Right forelimb (tissue), 1 donor: Measurements from ENCODE around the gene NOXA1.

ENCODE experiments used
- DNase-seq: peaks from one replicate; pipeline ENCODE4 v3.0.0-alpha.2; 2018

The NOXA1 gene

DNA sequence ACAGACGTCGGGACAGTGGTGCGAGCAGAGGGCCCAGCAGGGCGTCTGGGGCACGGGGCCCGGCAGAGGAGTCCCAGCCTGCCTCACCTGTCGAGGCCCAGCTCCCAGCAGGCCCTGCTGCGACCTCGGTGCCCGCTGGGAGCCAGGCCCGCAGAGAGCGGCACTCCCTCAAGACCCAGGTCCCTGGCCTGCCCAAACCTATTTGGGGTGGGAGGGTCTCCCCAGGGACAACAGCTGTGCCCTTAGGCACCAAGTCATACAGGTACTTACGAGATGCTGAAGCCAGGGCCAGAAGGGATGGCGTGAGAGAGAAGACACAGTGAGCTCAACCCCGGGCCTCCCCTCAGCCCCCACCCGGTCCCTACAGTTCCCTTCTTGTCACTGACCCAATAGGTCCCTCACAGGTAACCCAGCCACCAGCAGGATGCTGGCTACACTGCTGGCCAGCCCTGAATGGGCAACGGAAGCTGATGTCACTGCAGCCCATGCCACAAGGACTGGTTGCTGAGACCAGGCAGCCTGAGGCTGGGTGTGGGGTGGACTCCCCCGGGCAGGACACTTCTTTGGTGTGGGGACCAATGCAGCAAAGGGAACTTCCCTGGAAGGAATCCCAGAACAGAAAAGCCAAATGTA lies 32.3 kb downstream of the NOXA1 start:
- peak; percentile 41 for DNase-seq

DNA sequence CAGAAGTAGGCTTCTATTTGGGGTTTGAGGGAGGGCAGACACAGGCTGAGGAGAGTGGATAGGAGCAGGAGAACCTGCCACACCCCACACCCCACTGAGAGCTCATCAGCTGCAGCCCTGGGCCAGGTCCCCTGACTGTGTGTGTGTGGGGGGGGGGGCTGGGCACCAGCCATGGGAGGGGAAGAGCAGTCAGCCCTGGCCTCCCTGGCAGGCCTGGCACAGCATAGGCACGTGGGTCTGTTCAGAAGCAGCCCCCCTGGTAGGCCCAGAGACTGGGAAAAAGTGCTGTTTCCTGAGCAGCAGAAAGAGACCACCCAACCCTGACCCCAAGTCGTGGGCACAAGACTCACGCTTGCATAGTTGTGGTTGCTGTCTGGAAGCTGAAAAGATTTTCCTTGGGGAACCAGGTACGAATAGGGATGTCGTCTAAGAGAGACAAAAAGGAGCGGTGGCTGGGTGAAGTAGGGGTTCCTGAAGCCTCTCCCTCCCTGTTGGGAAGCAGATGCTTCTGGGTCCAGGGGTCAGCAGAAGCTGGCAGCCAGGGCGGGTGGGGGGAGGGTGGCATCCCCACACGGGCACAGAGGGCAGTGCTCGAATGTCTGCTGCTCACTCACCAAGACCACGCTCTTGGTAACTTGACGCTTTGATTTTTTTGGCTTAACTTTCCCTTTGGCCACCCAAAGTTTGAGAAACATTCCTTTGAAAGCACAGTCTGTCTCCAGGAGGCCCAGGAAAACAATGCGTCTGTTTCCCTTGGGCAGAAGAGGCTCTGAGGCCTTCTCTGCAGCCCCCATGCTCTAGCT lies 33.1 kb downstream of the NOXA1 start:
- peak; percentile 41 for DNase-seq

DNA sequence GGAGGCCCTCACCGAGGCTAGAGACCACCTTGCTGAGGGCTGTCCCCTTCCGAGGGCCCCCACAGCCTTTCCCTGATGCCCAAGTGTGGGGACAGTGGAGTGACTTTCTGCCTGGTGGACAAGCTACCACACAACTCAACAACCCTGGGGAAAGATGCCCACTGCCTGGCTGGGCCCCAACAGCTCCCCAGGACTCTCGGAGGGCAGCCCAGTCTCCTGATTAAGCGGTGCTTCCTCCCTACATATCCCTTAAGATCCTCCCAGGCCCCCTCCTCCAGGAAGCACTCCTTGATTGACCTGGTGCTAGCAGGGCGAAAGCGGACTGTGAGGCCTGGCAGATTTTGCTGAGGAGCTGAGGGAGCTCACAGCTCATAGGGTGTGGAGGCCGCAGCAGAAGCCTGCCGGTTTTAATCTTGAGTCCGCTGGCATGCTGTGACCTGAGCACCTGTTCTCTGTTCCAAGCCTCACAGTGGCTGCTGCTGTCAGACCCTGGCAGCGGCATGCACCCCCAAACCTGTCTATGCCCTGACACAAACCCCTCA lies 33.7 kb downstream of the NOXA1 start:
- peak; percentile 39 for DNase-seq

DNA sequence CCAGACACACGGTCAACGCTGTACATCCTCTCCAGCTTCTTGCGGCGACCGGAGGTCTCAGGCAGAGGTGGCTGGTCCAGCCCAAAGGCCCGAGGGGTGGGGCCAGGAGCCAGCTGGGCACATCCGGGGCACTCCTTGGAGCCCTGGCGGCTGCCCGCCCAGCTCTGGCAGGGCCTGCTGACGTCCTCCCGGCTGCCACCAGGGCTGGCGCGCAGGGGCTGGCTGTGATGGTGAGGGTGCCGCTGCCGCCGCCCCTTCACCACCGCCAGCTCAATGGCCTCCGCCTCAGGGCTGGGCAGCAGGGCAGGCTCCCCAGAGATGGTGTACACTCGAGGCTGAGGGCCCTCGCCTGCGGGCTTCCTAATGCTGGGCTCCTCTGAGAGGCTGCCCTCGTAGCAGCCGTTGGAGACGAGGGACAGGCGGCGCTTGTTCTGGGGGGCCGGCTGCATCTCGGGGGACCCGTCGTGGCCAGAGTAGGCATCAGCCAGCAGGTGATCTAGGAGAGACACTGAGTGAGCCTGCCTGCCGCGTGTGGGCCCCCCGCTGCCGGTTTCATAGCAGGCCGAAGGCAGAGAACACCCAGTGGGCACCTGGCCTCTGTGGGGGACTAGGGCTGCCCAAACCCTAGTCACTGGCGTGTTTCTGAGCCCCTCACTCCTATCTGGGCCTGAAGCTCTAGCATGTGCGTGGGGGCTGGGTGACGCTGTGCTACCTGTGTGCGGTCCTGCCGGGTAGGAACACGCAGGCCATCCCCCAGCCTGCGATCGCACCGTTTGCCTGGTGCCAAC lies 34.4 kb downstream of the NOXA1 start:
- peak; percentile 46 for DNase-seq

DNA sequence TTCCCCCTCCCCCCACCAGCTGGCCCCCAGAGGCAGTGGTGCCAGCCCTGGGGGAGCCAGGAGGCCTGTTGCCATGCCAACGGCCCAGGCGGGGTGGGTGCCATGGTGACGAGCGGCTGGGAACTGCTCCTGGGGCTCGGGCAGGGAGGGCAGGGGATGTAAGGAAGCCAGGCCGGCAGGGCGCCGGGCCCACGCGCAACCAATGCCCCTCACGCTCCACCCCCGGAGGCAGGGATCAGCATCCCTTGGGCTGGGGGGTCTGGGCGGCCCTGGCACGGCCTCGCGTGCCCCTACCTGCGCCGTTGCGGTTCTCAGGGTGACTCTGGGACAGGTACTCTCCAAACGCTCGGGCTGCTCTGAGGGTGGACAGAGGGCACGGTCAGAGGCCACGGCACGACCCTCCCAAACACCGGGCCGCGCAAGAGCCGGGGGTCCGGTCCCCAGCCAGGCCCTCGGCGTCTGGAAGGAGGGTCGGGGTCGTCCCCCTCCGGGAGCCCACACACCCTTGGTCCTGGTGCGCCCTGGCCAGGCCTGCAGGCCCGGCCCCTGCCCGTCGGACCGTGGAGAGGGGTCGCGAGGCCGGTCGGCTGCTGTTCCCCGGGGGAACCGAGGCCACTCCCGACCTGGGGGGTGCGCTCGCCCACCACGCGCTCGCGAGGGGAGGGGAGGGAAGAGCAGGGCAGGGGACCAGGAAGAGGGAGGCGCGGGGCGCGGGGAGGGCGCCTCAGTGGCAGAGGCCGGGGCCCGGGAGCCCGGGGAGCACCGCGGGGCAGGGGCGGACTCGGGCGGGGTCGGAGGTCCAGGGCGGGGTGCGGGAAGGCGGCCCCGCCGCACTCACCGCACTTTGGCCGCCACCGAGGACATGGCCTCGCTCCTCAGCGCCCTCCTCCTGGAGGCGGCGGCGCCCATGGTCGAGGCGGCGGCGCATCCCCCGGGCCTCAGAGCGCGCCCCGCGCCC lies 35.3 kb downstream of the NOXA1 start:
- peak; percentile 58 for DNase-seq

DNA sequence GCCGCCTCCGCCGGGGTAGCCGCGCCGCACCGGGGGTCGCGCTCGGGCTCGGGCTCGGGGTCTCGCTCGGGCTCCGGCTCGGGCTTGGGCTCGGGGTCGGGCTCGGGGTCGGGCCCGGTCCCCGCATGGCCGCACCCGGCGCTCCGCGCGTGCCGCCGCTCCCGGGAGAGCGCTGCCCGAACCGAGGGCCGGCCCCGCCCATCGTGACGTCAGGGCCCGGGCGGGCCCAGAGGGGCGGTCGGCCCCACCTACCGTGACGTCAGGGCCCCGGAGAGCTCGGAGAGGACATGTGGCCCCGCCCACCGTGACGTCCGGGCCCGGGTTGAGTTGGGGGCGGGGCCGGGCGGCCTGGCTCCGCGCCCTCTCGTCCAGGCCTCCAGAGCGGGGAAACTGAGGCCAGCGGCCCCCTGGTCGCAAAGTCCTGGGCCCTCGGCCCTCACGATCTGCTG lies 36.0 kb downstream of the NOXA1 start, which contains the start of gene NSMF:
Gene NSMF, minus strand, starts transcription at position 183 of the 449 bp plus-strand sequence. CDS start 232 bp downstream, outside the sequence.
- peak; percentile 95 for DNase-seq

DNA sequence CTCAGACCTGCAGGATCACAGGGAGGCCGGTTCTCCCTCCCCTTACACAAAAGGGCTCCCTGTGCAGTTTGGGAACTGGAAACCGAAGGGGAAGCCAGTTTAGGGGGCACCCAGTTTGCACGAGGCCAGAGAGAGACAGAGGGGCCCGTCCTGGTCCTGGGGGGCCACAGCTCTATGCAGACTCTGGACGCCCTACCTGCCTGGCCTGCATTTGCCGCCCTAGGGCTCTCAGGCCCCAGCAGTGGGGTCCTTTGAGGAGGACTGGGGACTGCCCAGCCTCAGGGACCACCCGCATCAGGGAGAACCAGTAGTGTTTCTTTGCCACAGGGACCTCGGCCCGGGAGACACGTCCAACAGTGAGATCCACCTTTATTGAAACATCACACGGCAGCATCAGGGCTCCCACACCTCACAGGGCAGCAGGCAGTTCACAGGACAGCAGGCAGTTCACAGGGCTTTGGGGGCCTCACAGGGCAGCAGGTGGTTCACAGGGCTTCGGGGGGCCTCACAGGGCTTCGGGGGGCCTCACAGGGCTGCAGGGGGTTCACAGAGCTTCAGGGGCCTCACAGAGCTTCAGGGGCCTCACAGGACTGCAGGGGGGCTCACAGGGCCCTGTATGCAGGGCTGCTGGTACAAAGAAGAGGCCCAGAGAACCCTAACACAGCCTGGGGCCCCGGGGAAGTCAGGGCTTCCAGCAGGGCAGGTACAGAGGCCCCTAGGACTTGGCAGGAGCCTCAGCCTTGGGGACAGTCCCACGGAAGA lies 36.6 kb downstream of the NOXA1 start:
- DNase-seq, result peak; percentile 50

DNA sequence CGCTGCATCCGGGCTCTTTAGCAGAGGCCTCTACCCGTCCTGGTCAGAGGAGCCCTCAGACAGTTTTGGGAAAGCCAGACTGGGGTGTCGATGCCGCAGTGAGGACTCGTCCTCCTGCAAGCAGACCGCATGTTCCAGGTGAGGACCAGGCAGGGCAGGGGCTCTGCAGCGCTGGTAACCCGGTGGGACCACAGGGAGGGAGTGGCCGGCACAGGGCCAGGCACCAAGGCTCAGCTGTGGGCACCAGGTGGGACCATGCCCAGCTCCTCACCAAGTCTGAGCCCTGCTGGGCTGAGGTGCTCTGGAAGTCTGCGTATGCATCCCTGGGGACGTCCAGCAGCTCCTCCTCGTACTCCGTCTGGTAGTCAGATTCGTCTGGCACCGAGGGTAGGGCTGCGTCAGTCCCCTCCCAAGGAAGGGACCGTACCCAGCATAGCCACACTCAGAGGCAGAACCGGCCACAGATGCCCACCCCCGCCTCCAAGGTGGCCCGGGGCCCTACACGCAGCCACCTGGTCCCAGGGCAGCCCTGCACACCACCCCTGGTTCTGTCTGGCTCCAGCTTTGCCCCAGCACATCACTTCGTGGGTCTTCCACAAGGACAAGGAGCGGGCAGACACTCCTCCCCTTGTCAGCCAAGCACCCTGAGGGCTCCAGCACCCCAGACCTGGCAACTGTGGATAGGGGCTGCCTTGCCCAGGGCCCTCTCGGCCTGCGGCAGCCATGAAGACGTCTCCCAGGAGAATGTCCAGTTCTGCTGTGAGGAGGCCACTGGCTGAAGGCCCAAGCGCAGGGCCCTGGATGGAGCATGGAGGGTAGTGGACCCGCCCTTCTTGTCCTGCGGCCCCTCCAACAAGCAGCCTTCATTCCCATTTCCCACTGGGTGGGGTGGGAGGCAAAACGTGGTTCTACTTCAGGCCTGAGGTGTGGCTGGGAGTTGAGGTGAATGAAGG lies 37.4 kb downstream of the NOXA1 start:
- DNase-seq, result peak; percentile 47

DNA sequence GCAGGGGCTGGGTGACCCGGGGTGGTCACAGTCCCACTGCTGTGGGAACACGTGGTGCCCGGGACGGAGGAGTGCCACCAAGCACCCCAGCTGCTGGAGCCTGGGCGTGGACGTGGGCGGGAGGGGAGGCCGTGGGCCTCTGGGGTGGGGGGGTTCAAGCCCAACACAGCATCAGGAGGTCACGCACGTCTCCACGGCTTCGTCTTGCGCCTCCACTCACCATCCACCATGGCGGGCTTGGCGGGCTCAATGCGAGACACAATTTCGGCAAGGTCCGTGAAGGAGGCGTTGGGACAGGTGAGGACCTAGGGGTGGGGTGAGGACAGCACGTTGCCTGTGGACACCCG lies 38.1 kb downstream of the NOXA1 start:
- peak; percentile 30 for DNase-seq

DNA sequence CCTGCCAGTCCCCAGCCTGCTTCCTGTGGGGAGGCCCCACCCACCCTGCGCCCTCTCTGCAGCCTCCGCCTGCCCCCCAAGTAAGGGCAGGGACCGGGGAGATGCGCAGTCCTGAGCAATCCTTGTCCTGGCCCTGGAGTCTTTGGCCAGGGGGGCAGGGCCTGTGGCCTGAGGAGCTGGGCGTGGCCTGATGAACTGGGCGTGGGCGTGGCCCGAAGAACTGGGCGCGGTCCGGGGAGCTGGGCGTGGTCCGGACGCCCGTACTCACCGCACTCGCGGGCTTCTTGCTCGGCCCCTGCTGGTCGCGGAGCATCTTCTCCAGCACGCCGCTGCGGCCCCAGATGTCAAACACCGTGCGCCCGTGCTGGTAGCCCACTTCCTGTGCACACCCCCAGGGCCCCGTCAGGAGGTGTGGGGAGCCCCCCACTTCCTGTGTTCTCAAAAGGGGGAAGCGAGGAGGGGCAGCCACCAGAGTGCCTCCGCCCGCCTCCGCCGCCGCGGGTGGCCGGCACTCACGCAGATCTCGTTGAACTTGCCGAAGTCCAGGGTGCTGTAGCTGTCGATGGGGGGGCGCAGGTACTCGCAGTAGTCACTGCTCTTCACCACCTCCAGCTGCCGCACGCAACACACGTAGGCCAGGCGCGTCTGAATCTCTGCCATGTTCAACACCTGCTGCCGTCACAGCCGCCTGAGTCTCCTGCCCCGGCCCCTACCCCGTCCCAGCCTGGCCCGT lies 38.6 kb downstream of the NOXA1 start:
- peak; percentile 38 for DNase-seq

DNA sequence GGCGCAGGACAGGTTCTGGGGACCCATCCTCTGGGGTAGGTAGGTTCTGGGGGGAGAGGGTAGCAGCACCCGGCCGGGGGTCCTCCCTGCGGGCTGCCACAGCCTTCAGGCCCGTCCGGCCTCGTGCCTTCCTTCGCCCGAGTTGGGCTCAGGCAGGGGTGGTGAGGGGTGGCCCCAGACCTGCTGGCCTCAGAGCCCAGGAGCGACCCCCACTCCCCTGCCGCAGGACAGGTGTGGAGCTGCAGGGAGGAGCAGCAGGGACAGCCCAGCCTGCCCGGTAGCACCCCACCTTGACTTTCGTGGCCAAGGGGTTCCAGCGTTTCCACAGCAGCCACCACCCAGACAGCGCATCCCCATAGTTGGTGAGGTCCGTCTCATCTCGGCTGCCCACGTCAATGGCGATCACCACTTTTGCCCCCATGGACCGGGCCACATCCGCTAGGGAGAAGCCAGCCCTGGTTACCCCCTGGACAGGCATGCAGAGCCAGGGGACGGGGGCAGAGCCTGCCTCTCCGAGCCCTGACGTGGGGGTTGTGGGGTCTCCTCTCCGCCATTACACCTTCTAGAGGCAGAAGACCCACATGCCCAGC lies 39.3 kb downstream of the NOXA1 start:
- DNase-seq, result peak; percentile 41

DNA sequence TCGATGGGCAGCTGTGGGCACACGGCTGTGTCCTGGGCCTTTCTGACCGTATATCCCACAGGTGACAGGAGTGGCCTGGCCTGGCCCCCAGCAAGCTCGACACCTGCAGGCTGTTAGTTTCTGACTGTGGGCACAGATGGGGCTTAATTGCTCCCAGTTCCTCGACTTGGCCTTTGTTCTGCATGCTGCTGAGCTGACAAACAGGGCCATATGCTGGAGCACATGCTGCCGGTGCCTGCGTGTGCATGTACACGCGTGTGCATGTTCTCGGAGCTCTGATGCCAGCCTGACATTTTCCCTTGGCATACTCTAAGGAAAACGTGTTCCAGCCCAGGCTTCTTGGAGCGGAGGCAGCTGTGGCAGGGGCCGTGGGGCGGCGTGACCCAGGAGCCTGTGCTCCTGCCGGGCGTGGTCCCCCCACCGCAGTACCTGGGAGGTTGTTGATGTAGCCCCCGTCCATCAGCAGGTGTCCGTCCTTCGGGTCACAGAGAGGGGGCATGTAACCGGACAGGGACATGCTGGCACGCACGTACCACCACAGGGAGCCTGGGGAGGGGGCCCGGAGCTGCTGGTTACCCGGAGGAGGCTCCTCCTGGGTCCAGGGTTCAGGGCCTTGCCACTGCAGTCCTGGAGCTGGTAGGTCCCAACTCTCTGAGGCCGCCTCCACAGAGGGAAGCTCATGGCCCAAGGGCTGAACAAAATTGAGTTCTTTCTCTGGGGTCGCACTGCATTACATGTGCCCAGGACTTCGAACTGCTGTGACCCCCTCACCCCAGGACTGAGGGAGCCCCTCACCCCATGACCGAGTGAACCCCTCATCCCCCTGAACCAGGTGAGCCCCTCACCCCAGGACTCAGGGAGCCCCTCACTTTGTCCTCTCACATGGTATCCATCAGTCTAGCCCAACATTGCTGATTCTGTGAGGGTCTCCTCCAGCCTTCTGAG lies 40.1 kb downstream of the NOXA1 start:
- no peak for DNase-seq

DNA sequence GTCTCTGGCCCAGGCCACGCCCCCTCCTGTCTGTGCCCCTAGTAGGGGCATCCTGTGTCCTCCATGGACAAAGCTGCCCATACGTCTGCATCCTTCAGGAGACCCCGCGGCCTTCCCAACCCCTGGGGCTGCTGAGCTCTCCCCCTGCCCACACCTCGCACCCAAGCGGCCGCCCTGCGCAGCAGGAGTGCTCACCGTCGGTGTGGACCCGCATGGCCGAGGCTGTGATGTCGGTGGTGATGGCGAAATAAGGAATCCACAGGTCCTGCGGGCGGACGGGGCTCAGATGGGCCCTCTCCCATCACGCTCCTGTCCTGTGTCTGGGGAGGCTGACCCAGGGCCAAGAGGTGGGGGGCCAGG lies 40.7 kb downstream of the NOXA1 start:
- peak; percentile 36 for DNase-seq

DNA sequence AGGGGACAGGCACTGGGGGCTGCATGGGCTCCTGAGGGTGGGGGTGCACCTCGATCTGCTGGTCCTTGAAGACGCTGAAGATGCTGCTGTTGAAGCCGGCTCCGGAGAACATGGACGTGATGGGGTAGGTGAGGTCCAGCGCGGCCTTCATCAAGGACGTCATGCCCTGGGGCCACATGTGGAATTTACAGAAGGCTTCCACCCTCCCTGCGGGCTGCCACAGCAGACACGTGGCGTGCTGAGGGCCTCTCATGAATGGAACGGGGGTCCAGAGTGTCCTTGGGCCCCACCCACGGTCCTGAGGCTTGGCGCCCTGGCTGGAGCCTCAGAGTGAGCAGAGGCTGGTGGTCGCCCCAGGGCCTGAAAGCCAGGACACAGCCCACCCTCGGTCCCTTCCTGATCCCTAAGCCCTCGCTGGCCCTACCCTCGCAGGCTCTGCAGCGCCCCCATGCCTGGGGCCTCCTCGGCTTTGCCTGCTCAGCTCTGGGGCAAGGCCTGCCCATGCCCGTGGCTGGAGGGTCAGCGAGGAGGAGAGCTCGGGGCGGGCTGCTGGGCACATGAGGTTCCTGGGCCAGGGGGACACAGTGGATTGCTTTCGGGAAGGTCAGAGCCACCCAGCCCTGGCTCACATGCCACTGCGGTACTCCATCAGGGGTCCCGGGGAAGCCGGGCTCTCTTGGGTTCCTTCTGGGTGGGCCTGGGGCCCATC lies 41.3 kb downstream of the NOXA1 start:
- DNase-seq, result peak; percentile 33

DNA sequence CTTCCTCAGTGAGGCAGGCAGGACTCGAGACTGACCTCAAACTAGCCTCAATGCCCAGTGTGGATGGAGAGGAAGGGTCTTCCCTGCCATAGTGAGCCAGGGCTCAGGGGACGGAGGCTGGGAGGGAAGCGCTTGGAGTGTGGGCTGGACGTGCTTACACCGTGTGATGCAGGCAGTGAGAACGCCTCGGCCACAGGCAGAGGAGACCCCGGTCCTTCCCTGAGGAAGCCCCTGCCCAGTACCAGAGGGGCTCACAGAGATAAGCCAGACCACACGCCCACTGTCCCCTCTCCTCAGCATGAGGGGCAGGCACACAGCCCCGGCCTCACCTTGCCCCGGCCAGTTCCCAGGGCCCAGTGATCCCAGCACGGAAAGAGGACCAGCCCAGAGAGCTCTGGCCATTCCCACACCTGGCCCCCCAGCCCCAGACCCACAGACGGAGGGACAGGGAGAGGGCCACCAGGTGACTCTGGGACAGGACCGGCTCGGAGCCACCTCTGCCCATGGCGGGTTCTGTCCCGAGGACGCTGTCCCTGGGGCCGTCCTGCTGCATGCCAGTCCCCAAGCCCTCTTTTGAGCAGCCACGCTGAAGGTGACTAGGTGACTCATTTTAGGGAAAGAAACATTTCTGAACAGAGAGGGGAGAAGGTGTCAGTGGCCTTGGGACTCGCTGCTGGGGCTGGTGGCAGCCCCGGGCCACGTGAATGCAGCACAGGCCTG lies 42.0 kb downstream of the NOXA1 start:
- peak; percentile 23 for DNase-seq

DNA sequence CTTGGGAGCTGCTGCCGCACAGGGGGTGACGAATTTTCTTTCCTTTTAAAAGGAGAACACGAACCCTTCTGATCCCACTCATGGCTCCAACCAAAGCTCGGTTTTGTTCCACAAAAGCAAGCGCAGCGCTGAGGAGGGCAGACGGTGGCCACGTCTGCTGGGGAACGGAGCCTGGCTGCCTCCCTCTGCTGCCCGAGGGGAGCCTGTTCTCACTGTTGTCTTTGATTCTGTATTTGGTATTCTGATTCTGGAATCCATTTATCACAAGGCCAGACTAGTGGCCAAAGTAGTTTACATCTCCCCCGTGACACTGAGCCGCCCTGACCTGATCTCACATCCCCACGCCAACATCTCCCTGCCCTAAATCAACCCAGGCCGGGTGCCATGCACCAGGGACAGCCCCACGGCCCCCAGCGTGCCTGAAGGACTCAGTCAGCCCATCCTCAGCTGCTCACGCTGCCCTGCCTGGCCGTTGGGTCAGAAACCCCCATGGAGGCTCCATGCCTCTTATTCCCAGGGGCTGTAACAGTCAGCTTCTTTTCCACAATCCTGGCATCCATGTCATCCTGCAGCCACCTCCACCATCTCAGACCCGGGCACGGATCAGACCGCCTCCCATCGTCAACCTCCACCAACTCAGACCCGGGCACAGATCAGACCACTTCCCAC lies 42.7 kb downstream of the NOXA1 start:
- peak; percentile 21 for DNase-seq
